Thoracic aorta (tissue), 2 donors: Measurements from ENCODE around the gene SPINT2. TPM values are rescaled to one million over a fixed set of nuclear protein-coding genes. Genes with fewer than 3 reads are reported as not detected.
A peak's percentile ranks its signal among the peaks of the same experiment; 100 is the strongest.

Source experiments
- ATAC-seq: fragments of 150-250 bp; one replicate; pipeline ENCODE4 v1.8.0; 2017; ENCODE audit warnings: low read depth; ENCODE audit not compliant: insufficient number of reproducible peaks, low FRiP score
- DNase-seq: peaks from one replicate; pipeline ENCODE4 v3.0.0-alpha.2; 2020; ENCODE audit warnings: low spot score
- H3K27ac ChIP-seq, 2 donors: fragments of 200-600 bp; sonication (generic); 1 replicate in 1 of 2; 2 replicates in 1 of 2; pipeline ENCODE4 v1.5.1; 2016; ENCODE audit warnings: mild to moderate bottlenecking in 2 of 2, moderate library complexity in 2 of 2
- H3K27me3 ChIP-seq: fragments of 200-600 bp; sonication (generic); replicated peaks from 2 replicates; pipeline ENCODE4 v1.6.0; 2016; ENCODE audit warnings: mild to moderate bottlenecking; ENCODE audit not compliant: insufficient read depth
- H3K36me3 ChIP-seq: fragments of 200-600 bp; sonication (generic); one replicate; pipeline ENCODE4 v1.5.1; 2016
- H3K4me1 ChIP-seq, 2 donors: fragments of 200-600 bp; sonication (generic); 1 replicate in 1 of 2; 2 replicates in 1 of 2; pipeline versions ENCODE4 v1.5.1 to v1.6.0; 2016; ENCODE audit warnings: low read depth in 2 of 2, mild to moderate bottlenecking in 1 of 2; ENCODE audit not compliant: control insufficient read depth in 1 of 2
- H3K4me3 ChIP-seq: fragments of 200-600 bp; sonication (generic); 2 replicates; pipeline ENCODE4 v1.5.1; 2016; ENCODE audit warnings: mild to moderate bottlenecking
- H3K9me3 ChIP-seq: fragments of 200-600 bp; sonication (generic); 2 replicates; pipeline ENCODE4 v1.5.1; 2016
- total RNA-seq, 2 donors: library from RNA; depleted of rRNA; stranded (reverse); fragments of >200 nt; gene quantifications; one replicate each; pipeline versions ENCODE4 v1.1.0 to v1.2.3, GENCODE V29; 2016
- TF ChIP-seq, protein P1 (sequence below): fragments of 200-600 bp; sonication (generic); IDR thresholded peaks from one replicate; pipeline ENCODE4 v1.5.1; 2019; ENCODE audit warnings: antibody characterized with exemption

SPINT2 gene
- total RNA-seq, 2 donors from 2014 or later = 218 to 480 TPM

DNA sequence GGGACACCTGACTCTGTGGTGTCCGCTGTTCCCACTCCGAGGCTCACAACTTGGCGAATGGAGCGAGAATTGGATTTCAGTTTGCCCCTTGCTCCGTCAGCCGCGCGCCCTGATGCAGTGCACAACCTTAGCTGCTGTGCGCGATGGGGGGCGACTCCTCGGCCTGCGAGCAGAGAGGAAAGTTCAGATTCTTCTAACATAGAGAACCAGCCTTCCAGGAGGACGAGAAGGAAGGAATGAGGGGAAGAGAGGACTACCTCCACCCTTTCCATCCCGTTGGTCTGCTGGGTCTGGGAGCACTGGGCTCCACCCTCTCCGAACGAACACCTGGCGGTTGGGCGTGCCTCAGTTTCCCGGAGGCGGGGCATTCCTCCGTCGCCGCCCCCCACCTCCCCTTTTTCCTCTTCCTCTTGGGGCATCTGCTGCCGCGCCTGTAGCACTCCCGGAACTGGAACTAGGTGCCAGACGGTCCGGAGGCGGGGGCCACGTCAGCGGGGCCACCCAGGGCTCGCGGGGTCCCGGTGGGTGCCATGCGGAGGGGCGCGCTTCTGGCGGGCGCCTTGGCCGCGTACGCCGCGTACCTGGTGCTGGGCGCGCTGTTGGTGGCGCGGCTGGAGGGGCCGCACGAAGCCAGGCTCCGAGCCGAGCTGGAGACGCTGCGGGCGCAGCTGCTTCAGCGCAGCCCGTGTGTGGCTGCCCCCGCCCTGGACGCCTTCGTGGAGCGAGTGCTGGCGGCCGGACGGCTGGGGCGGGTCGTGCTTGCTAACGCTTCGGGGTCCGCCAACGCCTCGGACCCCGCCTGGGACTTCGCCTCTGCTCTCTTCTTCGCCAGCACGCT, 55.3 kb downstream of the SPINT2 start, which contains the start of gene KCNK6:
Gene KCNK6, plus strand, starts transcription at position 425 of the 838 bp plus-strand sequence. Its CDS starts 106 bp downstream, at position 531.
- peaks cover 29 to 56% of the 10 kb centered on the region in 2 donors for H3K4me1 ChIP-seq
- ATAC-seq = no peak
- H3K9me3 ChIP-seq = no peaks in the 10 kb centered on the region
- peak within 1 kb of the TSS; percentile 84 to 95 for H3K27ac ChIP-seq
- peak within 1 kb of the TSS; percentile 95 for H3K4me3 ChIP-seq
- no peaks in the 10 kb centered on the region for H3K27me3 ChIP-seq
- H3K36me3 ChIP-seq = no peaks in the 10 kb centered on the region
- TF ChIP-seq, protein P1, sequence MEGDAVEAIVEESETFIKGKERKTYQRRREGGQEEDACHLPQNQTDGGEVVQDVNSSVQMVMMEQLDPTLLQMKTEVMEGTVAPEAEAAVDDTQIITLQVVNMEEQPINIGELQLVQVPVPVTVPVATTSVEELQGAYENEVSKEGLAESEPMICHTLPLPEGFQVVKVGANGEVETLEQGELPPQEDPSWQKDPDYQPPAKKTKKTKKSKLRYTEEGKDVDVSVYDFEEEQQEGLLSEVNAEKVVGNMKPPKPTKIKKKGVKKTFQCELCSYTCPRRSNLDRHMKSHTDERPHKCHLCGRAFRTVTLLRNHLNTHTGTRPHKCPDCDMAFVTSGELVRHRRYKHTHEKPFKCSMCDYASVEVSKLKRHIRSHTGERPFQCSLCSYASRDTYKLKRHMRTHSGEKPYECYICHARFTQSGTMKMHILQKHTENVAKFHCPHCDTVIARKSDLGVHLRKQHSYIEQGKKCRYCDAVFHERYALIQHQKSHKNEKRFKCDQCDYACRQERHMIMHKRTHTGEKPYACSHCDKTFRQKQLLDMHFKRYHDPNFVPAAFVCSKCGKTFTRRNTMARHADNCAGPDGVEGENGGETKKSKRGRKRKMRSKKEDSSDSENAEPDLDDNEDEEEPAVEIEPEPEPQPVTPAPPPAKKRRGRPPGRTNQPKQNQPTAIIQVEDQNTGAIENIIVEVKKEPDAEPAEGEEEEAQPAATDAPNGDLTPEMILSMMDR = no peak
- no peak for DNase-seq

DNA sequence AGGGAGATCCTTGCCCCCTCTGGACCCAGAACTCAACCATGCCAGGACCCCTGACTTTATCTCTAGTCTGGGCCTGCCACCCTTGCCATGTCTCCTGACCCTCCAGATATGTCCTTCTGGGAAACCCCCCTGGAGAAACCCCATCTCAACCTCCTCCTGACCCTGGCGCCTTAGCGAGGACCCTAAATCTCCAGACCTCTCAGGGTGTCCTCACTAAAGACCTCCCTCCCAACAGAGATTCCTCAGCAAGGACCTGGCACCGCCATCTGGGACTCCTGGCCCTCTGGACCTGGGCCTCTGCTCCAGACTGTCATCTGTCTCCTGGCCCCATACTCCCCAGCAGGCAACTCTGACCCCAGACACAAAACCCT, 56.6 kb downstream of the SPINT2 start:
- no peaks in the 10 kb centered on the region for H3K27me3 ChIP-seq
- H3K9me3 ChIP-seq = no peaks in the 10 kb centered on the region
- DNase-seq (no peak), ATAC-seq (no peak)
- H3K36me3 ChIP-seq = peaks cover 6% of the 10 kb centered on the region
- peak overlapping the region; percentile 95 for H3K4me3 ChIP-seq
- TF ChIP-seq, protein P1 = no peak
- H3K27ac ChIP-seq = peak overlapping the region; percentile 84 to 95
- peaks cover 29 to 53% of the 10 kb centered on the region in 2 donors for H3K4me1 ChIP-seq

DNA sequence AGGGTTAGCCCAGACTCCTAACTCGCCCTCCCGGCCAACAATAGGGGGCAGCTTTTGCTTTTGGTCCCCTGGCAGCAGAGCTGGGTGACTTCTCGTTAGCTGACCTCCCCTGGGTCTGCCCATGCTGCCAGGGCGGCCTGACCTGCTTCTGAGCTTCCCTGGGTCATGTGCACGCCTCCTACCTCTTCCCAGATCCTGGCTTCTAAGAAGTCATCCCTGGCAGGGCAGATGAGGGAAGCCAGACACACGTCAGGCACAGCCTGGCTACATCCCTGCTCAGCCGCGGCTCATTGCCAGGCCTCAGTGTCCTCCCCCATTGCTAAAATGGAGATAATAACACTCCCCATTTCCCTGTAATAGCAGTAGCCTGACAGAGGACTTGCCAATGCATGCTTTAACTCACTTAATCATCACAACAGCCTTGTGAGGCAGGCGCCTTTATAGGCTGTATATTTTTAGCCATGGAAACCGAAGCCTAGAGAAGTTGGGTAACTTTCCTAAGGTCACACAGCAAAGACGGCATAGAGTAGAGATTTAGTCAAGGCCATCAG, 57.3 kb downstream of the SPINT2 start:
- peak overlapping the region; percentile 84 to 95 for H3K27ac ChIP-seq
- peaks cover 9% of the 10 kb centered on the region for H3K36me3 ChIP-seq
- H3K4me3 ChIP-seq = peak overlapping the region; percentile 95
- TF ChIP-seq, protein P1 = no peak
- H3K4me1 ChIP-seq = peaks cover 25 to 46% of the 10 kb centered on the region in 2 donors
- H3K27me3 ChIP-seq = no peaks in the 10 kb centered on the region
- H3K9me3 ChIP-seq = no peaks in the 10 kb centered on the region
- ATAC-seq (peak; percentile 26), DNase-seq (no peak)

DNA sequence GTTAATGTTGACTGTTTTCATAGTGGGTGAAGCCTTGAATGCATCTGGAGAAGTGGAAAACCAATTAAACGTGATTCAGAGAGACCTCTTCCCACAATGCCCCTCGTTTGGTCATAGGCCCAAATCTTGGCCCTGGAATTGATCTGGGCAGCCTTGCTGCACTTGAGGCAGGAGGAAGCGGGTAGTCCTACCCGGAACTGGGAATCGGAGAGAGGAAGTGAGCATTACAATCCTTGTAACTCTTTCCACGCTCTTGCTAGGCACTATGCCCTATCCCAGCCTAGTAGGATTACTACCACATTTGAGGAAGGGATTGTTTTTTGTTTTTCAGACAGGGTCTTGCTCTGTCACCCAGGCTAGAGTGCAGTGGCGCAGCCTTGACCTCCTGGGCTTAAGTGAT, 58.9 kb downstream of the SPINT2 start:
- ATAC-seq (no peak), DNase-seq (no peak)
- Histone ChIP-seq H3K27ac (peak overlapping the region in 1 of 2 donors; percentile 7), H3K4me1 (peaks cover 25 to 43% of the 10 kb centered on the region in 2 donors), H3K36me3 (peaks cover 25% of the 10 kb centered on the region), H3K27me3 (no peaks in the 10 kb centered on the region), H3K4me3 (no peak overlapping the region), H3K9me3 (no peaks in the 10 kb centered on the region)
- TF ChIP-seq, protein P1 = no peak

DNA sequence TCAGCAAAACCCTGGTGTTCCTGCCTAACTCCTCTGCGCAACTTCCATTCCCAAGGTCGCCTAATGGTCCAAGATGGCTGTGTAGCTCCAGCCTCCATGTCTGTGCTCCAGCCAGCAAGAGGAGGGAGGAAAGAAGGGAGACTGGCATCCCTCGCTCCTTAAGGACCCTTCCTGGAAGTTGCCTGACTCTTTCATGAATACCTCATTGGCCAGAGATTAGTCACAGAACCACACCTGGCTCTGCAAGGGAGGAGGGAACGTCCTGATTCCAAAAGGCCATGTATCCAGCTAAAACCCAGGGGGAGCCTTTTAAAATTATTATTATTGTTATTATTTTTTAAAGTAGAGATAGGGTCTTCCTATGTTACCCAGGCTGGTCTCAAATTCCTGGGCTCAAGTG, 60.1 kb downstream of the SPINT2 start:
- Histone ChIP-seq H3K27ac (no peak overlapping the region), H3K27me3 (no peaks in the 10 kb centered on the region), H3K9me3 (no peaks in the 10 kb centered on the region), H3K4me3 (no peak overlapping the region), H3K36me3 (peaks cover 27% of the 10 kb centered on the region), H3K4me1 (peaks cover 20 to 31% of the 10 kb centered on the region in 2 donors)
- DNase-seq = no peak
- TF ChIP-seq, protein P1 = no peak
- ATAC-seq = no peak
